Right atrium auricular region (tissue), 2 donors: ENCODE measurements around the gene TGFBR2. TPM values are rescaled to one million over a fixed set of nuclear protein-coding genes. Genes with fewer than 3 reads are reported as not detected.

Experiments used
- DNase-seq: peaks from one replicate; pipeline ENCODE4 v3.0.0-alpha.2; 2019; ENCODE audit warnings: low spot score
- H3K27ac ChIP-seq, 2 donors: fragments of 200-600 bp; sonication (generic); 1 replicate in 1 of 2; 2 replicates in 1 of 2; pipeline ENCODE4 v1.5.1; 2016 to 2019
- H3K27me3 ChIP-seq, 2 donors: fragments of 200-600 bp; sonication (generic); one replicate each; pipeline versions ENCODE4 v1.5.1 to v1.6.0; 2017 to 2019
- H3K36me3 ChIP-seq: fragments of 200-600 bp; sonication (generic); one replicate; pipeline ENCODE4 v1.5.1; 2016
- H3K4me1 ChIP-seq, 2 donors: fragments of 200-600 bp; sonication (generic); one replicate each; pipeline versions ENCODE4 v1.5.1 to v1.6.0; 2017 to 2019
- H3K4me3 ChIP-seq, 2 donors: fragments of 200-600 bp; sonication (generic); 1 replicate in 1 of 2; 2 replicates in 1 of 2; pipeline ENCODE4 v1.5.1; 2017 to 2019; ENCODE audit warnings: mild to moderate bottlenecking in 1 of 2, moderate library complexity in 1 of 2
- H3K9me3 ChIP-seq, 2 donors: fragments of 200-600 bp; sonication (generic); one replicate each; pipeline ENCODE4 v1.5.1; 2019
- total RNA-seq, 2 donors: library from RNA; depleted of rRNA; stranded (reverse); fragments of >200 nt; gene quantifications; one replicate each; pipeline ENCODE4 v1.1.0, GENCODE V29; 2016
- TF ChIP-seq, protein P1 (sequence below), 2 donors: fragments of 200-600 bp; sonication (generic); IDR thresholded peaks; one replicate each; pipeline ENCODE4 v1.5.1; 2019; ENCODE audit warnings: antibody characterized with exemption in 2 of 2

TGFBR2 gene
- total RNA-seq, 2 donors from 2014 or later = 205 to 210 TPM

DNA sequence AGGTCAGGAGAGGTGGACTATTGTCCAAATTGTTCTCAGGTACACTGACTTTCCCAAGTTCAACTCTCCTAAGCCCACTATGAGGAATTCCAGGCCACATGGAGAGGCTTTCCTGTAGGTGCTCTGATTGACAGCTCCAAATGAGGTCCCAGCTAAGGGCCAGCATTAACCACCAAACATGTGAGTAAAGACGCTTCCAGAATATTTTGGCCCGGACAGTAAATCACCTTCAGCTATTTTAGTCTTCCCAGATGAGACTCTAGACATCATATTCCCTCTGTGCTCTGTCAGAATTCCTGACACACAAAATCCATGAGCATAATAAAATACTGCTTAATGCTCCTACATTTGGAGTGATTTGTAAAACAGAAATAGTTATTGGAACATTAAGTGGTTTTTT lies 135.5 kb downstream of the TGFBR2 start:
- no peak overlapping the region for H3K4me3 ChIP-seq
- H3K27ac ChIP-seq = no peak overlapping the region
- H3K36me3 ChIP-seq = no peaks in the 10 kb centered on the region
- H3K4me1 ChIP-seq = no peaks in the 10 kb centered on the region
- no peaks in the 10 kb centered on the region for H3K9me3 ChIP-seq
- TF ChIP-seq, protein P1, sequence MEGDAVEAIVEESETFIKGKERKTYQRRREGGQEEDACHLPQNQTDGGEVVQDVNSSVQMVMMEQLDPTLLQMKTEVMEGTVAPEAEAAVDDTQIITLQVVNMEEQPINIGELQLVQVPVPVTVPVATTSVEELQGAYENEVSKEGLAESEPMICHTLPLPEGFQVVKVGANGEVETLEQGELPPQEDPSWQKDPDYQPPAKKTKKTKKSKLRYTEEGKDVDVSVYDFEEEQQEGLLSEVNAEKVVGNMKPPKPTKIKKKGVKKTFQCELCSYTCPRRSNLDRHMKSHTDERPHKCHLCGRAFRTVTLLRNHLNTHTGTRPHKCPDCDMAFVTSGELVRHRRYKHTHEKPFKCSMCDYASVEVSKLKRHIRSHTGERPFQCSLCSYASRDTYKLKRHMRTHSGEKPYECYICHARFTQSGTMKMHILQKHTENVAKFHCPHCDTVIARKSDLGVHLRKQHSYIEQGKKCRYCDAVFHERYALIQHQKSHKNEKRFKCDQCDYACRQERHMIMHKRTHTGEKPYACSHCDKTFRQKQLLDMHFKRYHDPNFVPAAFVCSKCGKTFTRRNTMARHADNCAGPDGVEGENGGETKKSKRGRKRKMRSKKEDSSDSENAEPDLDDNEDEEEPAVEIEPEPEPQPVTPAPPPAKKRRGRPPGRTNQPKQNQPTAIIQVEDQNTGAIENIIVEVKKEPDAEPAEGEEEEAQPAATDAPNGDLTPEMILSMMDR (IDR thresholded peaks at IDR 0.05) = no peak
- no peak for DNase-seq
- H3K27me3 ChIP-seq = no peaks in the 10 kb centered on the region

DNA sequence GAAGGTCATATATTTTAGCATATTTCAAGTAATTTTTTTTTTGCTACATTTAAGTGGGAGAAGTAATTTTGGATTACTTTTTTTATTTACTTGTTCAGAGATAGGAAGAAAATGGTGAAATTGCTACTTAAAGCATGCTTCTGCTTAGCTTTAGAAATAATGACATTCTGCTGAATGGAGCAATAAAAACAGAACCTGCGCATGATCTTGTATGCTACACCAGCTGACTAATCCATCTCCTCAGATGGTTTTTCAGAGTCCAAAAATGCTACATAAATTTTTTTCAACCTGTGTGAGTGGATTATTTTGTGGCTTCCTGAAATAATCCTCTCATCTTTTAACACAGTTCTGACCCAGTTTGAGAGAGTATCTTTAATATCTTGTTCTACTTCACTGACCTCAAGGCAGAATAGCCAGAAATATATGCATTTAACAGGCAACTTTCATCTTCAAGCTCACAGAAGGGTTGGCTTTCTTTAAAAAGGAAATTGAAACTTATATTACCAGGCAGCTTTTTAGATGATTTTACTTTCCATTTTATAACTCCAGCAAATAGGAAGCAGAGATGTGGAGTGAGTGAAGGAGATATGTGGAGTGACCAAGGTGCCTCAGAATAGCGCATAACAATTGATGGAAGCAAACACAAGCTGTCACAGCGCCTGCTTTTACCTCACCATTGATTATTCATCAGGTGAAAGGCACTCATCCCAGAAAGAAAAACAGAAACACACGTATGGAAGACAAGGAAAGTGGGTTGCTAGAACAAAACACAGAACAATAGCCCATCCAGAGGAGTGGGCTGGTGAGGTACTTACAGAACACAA lies 136.6 kb downstream of the TGFBR2 start:
- H3K4me3 ChIP-seq = no peak overlapping the region
- no peaks in the 10 kb centered on the region for H3K36me3 ChIP-seq
- no peaks in the 10 kb centered on the region for H3K9me3 ChIP-seq
- peaks cover 0 to 5% of the 10 kb centered on the region in 2 donors for H3K4me1 ChIP-seq
- no peak for DNase-seq
- TF ChIP-seq, protein P1 (IDR thresholded peaks at IDR 0.05) = no peak
- H3K27me3 ChIP-seq = no peaks in the 10 kb centered on the region
- H3K27ac ChIP-seq = no peak overlapping the region
